ENCODE results near the gene ADCYAP1R1.

The ADCYAP1R1 gene

GRCh38 chr7:31075086-31075405 lies 22.9 kb downstream of the ADCYAP1R1 start:
- H3K36me3 Mint-ChIP-seq (ENCODE audit: low read depth): no peaks in the 10 kb centered on the region
- TF ChIP-seq CTCF (IDR thresholded peaks at IDR 0.05): no peak
- peaks cover 10% of the 10 kb centered on the region for H3K27me3 Mint-ChIP-seq (ENCODE audit: low read depth, poor library complexity)
- H3K4me1 Mint-ChIP-seq: peaks cover 6% of the 10 kb centered on the region
- H3K4me3 Mint-ChIP-seq: no peak overlapping the region
- H3K9me3 Mint-ChIP-seq: no peaks in the 10 kb centered on the region
- no peak overlapping the region for H3K27ac Mint-ChIP-seq
- no peak for DNase-seq

DNA sequence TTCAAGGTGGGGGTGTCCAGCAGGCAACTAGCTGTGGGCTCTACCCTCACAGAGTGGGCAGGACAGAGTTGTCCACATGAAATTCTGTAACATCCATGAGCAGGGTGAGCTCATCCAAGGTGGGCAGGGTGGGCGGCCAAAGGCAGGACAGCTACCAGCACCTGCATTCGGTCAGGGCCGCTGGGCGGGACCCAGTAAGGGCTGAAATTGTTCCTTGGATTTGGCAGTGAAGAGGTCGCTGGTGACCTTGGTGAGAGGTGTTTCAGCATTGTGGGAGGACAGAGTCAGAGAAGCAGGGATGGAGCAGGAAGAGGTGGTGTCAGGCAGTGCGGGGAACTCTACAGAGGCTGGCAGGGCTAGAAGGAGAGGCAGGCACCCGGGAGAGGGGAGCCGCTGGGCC lies 23.9 kb downstream of the ADCYAP1R1 start:
- no peaks in the 10 kb centered on the region for H3K9me3 Mint-ChIP-seq
- peaks cover 15% of the 10 kb centered on the region for H3K4me1 Mint-ChIP-seq
- TF ChIP-seq CTCF (IDR thresholded peaks at IDR 0.05): no peak
- no peak for DNase-seq
- no peak overlapping the region for H3K27ac Mint-ChIP-seq
- no peaks in the 10 kb centered on the region for H3K36me3 Mint-ChIP-seq (ENCODE audit: low read depth)
- no peak overlapping the region for H3K4me3 Mint-ChIP-seq
- H3K27me3 Mint-ChIP-seq (ENCODE audit: low read depth, poor library complexity): peaks cover 15% of the 10 kb centered on the region

- H3K36me3 Mint-ChIP-seq (ENCODE audit: low read depth): no peaks in the 10 kb centered on the region
- peaks cover 15% of the 10 kb centered on the region for H3K4me1 Mint-ChIP-seq
- no peak overlapping the region for H3K4me3 Mint-ChIP-seq
- no peak overlapping the region for H3K27ac Mint-ChIP-seq
- H3K9me3 Mint-ChIP-seq: no peaks in the 10 kb centered on the region
- no peak for TF ChIP-seq CTCF (IDR thresholded peaks at IDR 0.05)
- DNase-seq: no peak
- peaks cover 15% of the 10 kb centered on the region for H3K27me3 Mint-ChIP-seq (ENCODE audit: low read depth, poor library complexity)
Measured at GRCh38 chr7:31076641-31077310, 24.7 kb downstream of the ADCYAP1R1 start.

GRCh38 chr7:31077484-31078362 lies 25.6 kb downstream of the ADCYAP1R1 start:
- DNase-seq: no peak
- Mint-ChIP-seq H3K36me3 (ENCODE audit: low read depth) (no peaks in the 10 kb centered on the region), H3K27ac (no peak overlapping the region), H3K4me3 (no peak overlapping the region), H3K9me3 (no peaks in the 10 kb centered on the region), H3K4me1 (peaks cover 22% of the 10 kb centered on the region), H3K27me3 (ENCODE audit: low read depth, poor library complexity) (peaks cover 15% of the 10 kb centered on the region)
- no peak for TF ChIP-seq CTCF (IDR thresholded peaks at IDR 0.05)

GRCh38 chr7:31078363-31078990 lies 26.4 kb downstream of the ADCYAP1R1 start:
- H3K27ac Mint-ChIP-seq: no peak overlapping the region
- peaks cover 30% of the 10 kb centered on the region for H3K4me1 Mint-ChIP-seq
- peaks cover 15% of the 10 kb centered on the region for H3K27me3 Mint-ChIP-seq (ENCODE audit: low read depth, poor library complexity)
- TF ChIP-seq CTCF (IDR thresholded peaks at IDR 0.05): no peak
- H3K9me3 Mint-ChIP-seq: no peaks in the 10 kb centered on the region
- H3K4me3 Mint-ChIP-seq: no peak overlapping the region
- no peaks in the 10 kb centered on the region for H3K36me3 Mint-ChIP-seq (ENCODE audit: low read depth)
- DNase-seq: no peak

Data from nephron progenitor cell (in vitro differentiated cells).